NB4 (cell line): ENCODE data around the gene CYP2S1.

Experiments
- DNase-seq: peaks from one replicate; pipeline ENCODE4 v3.0.0; 2010; ENCODE audit warnings: low read depth
- H3K4me3 ChIP-seq: one replicate; pipeline ENCODE4 v1.5.1; 2011; ENCODE audit warnings: mild to moderate bottlenecking, low read depth, low read length, moderate library complexity
- CTCF ChIP-seq: IDR thresholded peaks from one replicate; pipeline ENCODE4 v1.5.1; 2012; ENCODE audit warnings: low read depth, low read length
- MAX ChIP-seq: IDR thresholded peaks from 2 replicates; pipeline ENCODE4 v1.6.1; 2011; ENCODE audit warnings: low read depth, low read length
- MYC ChIP-seq: IDR thresholded peaks from 2 replicates; pipeline ENCODE4 v1.6.1; 2011; ENCODE audit warnings: low read depth, low read length
- POLR2A ChIP-seq: IDR thresholded peaks from 2 replicates; pipeline ENCODE4 v1.6.1; 2011; ENCODE audit warnings: mild to moderate bottlenecking; ENCODE audit not compliant: insufficient read length; ENCODE audit errors: extremely low read depth

The CYP2S1 gene

GRCh38 chr19:41206926-41207750, 14.1 kb downstream of the CYP2S1 start:
- no peak for DNase-seq
- no peak overlapping the region for H3K4me3 ChIP-seq
- TF ChIP-seq MAX (no peak), POLR2A (no peak), CTCF (no peak), MYC (no peak)

GRCh38 chr19:41214161-41214560, 21.1 kb downstream of the CYP2S1 start:
- no peak for DNase-seq
- H3K4me3 ChIP-seq = no peak overlapping the region
- TF ChIP-seq CTCF = no peak
- no peak for TF ChIP-seq MYC
- no peak for TF ChIP-seq POLR2A
- no peak for TF ChIP-seq MAX

- H3K4me3 ChIP-seq = no peak overlapping the region
- TF ChIP-seq MYC (no peak), MAX (no peak), CTCF (no peak), POLR2A (no peak)
- no peak for DNase-seq
Observed at GRCh38 chr19:41217741-41218140, 24.7 kb downstream of the CYP2S1 start.

- no peak for DNase-seq
- TF ChIP-seq MAX (no peak), POLR2A (no peak), MYC (no peak), CTCF (no peak)
- no peak overlapping the region for H3K4me3 ChIP-seq
Observed at GRCh38 chr19:41218249-41218614, 25.2 kb downstream of the CYP2S1 start.

- TF ChIP-seq CTCF (no peak), POLR2A (no peak)
- no peak within 1 kb of the TSS for H3K4me3 ChIP-seq
- DNase-seq = no peak
Observed at GRCh38 chr19:41218615-41219507, 25.8 kb downstream of the CYP2S1 start, which contains the start of gene AXL. AXL (plus strand) TSS chr19:41219223; CDS start chr19:41219393, 170 bp downstream.
